PC-9 (cell line): ENCODE data around the gene CDADC1.

Experiments
- CTCF ChIP-seq: fragments of 200-600 bp; sonication (generic); conservative IDR thresholded peaks from 2 replicates; pipeline ENCODE4 v1.6.1; 2017; ENCODE audit warnings: mixed run types, antibody characterized with exemption, mild to moderate bottlenecking, moderate library complexity
- EZH2 ChIP-seq: fragments of 200-600 bp; sonication (generic); IDR thresholded peaks from 2 replicates; pipeline ENCODE4 v1.8.0; 2017; ENCODE audit warnings: antibody characterized with exemption, low read depth

DNA sequence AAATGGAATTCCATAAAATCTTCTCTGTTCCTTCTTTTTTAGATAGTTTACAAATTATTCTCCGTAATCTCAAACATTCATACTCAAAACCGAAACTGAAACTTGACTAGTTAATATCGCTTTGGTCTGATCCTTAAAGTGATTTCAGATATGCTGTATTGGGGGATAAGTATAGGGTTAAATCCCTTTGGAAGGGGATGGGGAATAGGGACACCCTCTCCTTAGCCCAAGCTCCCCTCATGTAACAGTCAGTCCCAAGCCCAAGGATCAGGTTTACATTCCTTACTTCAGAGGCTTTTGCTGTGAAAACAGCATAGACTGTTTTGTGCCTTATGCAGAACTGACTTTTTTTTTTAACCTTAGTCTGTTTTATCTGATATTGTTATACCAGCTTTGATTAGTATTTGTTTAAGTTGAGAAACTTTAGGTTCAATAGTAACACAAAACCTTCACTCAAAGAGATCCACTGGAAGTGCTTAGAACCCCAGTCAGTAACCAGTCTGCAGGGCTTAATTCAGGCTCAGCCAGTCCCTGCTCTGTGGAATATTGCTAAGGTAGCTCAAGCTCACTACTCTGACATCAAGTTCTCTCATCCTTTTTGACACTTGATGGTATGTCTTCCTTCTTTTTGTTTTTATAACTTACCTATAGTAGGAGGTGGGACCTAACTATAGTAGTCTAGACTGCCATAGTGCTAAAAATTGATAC lies 10.5 kb downstream of the CDADC1 start:
- TF ChIP-seq CTCF: no peak
- TF ChIP-seq EZH2: no peak
